SK-N-SH treated with all-trans-retinoic acid at 6 μM for 48 hours (cell line): ENCODE results near the gene NHEJ1.
A peak's percentile ranks its signal among the peaks of the same experiment; 100 is the strongest.

Source experiments
- ATAC-seq: fragments of 200-7000 bp; cut with Tn5 transposase; 3 replicates; pipeline ENCODE4 v1.9.1; 2020; ENCODE audit warnings: mild to moderate bottlenecking, moderate library complexity
- ARNTL ChIP-seq: fragments of 450-650 bp; formaldehyde crosslinking; IDR thresholded peaks from 2 replicates; pipeline ENCODE4 v1.5.0; 2020; ENCODE audit warnings: low read depth, mild to moderate bottlenecking, moderate library complexity, borderline replicate concordance
- CREB5 ChIP-seq: fragments of 250-450 bp; sonication (Bioruptor Pico); IDR thresholded peaks from 2 replicates; pipeline ENCODE4 v1.5.1; 2020; ENCODE audit warnings: low read depth, mild to moderate bottlenecking, moderate library complexity
- CSDC2 ChIP-seq: fragments of 250-450 bp; sonication (Bioruptor Pico); IDR thresholded peaks from 2 replicates; pipeline ENCODE4 v1.5.0; 2020; ENCODE audit warnings: mild to moderate bottlenecking, moderate library complexity
- CSRNP3 ChIP-seq: fragments of 250-450 bp; sonication (Bioruptor Pico); IDR thresholded peaks from 2 replicates; pipeline ENCODE4 v1.5.1; 2021; ENCODE audit warnings: mild to moderate bottlenecking, moderate library complexity
- ESRRG ChIP-seq: fragments of 250-450 bp; sonication (Bioruptor Pico); IDR thresholded peaks from 2 replicates; pipeline ENCODE4 v1.6.1; 2021; ENCODE audit warnings: mild to moderate bottlenecking
- GLIS3 ChIP-seq: fragments of 250-450 bp; sonication (Bioruptor Pico); IDR thresholded peaks from 2 replicates; pipeline ENCODE4 v1.5.0; 2020; ENCODE audit warnings: mild to moderate bottlenecking, moderate library complexity
- ISL1 ChIP-seq: fragments of 250-450 bp; sonication (Bioruptor Pico); IDR thresholded peaks from 2 replicates; pipeline ENCODE4 v2.1.2; 2022; ENCODE audit warnings: mild to moderate bottlenecking, moderate library complexity
- PATZ1 ChIP-seq: fragments of 250-450 bp; sonication (Bioruptor Pico); IDR thresholded peaks from 2 replicates; pipeline ENCODE4 v1.8.0; 2020; ENCODE audit warnings: mild to moderate bottlenecking, moderate library complexity, borderline replicate concordance
- POU6F1 ChIP-seq: fragments of 250-450 bp; sonication (Bioruptor Pico); IDR thresholded peaks from 2 replicates; pipeline ENCODE4 v1.8.0; 2021; ENCODE audit warnings: low read depth, mild to moderate bottlenecking, moderate library complexity, borderline replicate concordance
- PPARA ChIP-seq: fragments of 250-450 bp; sonication (Bioruptor Pico); IDR thresholded peaks from 2 replicates; pipeline ENCODE4 v1.5.0; 2020; ENCODE audit warnings: mild to moderate bottlenecking, borderline replicate concordance
- RARB ChIP-seq: fragments of 250-450 bp; sonication (Bioruptor Pico); IDR thresholded peaks from 2 replicates; pipeline ENCODE4 v1.8.0; 2021; ENCODE audit warnings: mild to moderate bottlenecking, moderate library complexity
- TCF4 ChIP-seq: fragments of 250-450 bp; sonication (Bioruptor Pico); IDR thresholded peaks from 2 replicates; pipeline ENCODE4 v1.8.0; 2021; ENCODE audit warnings: mild to moderate bottlenecking, moderate library complexity, borderline replicate concordance
- TOX ChIP-seq: fragments of 250-450 bp; sonication (Bioruptor Pico); IDR thresholded peaks from 2 replicates; pipeline ENCODE4 v1.8.0; 2021; ENCODE audit warnings: mild to moderate bottlenecking, moderate library complexity, borderline replicate concordance
- TSHZ2 ChIP-seq: fragments of 250-450 bp; sonication (Bioruptor Pico); IDR thresholded peaks from 2 replicates; pipeline ENCODE4 v1.5.0; 2020; ENCODE audit warnings: mild to moderate bottlenecking, moderate library complexity
- ZC3H10 ChIP-seq: fragments of 250-450 bp; sonication (Bioruptor Pico); IDR thresholded peaks from 2 replicates; pipeline ENCODE4 v1.5.1; 2021; ENCODE audit warnings: mild to moderate bottlenecking, moderate library complexity
- ZFP3 ChIP-seq: fragments of 250-450 bp; sonication (Bioruptor Pico); IDR thresholded peaks from 2 replicates; pipeline ENCODE4 v1.5.0; 2020; ENCODE audit warnings: mild to moderate bottlenecking, moderate library complexity
- ZFP30 ChIP-seq: fragments of 450-650 bp; formaldehyde crosslinking; IDR thresholded peaks from 2 replicates; pipeline ENCODE4 v1.5.0; 2022; ENCODE audit warnings: mild to moderate bottlenecking, moderate library complexity
- ZNF565 ChIP-seq: fragments of 450-650 bp; formaldehyde crosslinking; conservative IDR thresholded peaks from 2 replicates; pipeline ENCODE4 v1.5.0; 2020; ENCODE audit warnings: low read depth, mild to moderate bottlenecking, moderate library complexity
- ZNF70 ChIP-seq: fragments of 450-650 bp; formaldehyde crosslinking; IDR thresholded peaks from 2 replicates; pipeline ENCODE4 v1.5.0; 2020; ENCODE audit warnings: mild to moderate bottlenecking, moderate library complexity
- ZNF8 ChIP-seq: fragments of 450-650 bp; formaldehyde crosslinking; IDR thresholded peaks from 2 replicates; pipeline ENCODE4 v1.5.0; 2020; ENCODE audit warnings: mild to moderate bottlenecking, moderate library complexity

NHEJ1 gene

DNA sequence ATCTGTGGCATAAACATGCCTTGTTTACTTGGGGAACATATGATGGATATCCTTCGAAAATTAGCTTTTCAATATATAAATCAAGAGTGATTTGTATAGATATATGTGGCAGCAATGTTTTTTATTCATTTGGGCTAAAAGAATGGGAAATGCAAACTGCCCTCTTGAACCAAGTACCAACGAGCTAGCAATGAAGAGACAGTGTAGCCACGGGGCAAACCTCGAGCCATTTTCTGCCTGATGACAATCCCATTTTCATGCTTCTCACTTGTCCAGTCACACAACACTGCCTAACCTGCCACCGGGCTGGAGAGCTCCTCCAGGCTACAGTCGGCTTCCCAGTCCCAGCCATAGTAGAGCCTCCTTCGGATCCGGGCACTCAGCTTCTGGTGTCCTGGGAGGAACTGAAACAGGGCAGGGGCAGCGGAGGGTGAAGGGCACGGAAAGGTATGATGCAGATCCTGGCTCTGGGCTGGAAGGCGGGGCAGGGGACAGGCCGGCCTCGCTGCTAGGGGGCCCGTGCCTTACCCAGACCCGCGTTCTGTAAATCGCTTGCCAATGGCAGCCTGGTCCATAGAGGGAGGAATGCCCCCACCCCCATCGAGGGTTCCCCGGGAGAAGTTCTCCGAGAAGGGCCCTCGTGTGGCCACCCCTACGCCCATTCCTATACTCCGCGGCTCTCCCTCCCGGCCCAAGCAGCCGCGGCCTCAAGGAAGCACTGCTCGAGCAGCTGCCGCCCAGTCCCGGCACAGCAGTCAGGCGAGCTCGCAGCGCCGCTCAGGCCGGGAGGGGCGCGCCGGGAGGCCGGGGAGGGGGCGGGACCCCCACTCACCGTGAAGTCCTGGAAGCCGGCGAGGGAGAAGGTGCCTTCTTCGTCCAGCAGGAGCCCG lies 15.6 kb upstream of the NHEJ1 start:
- TF ChIP-seq ISL1 (CRISPR knock-in tag) (no peak), ZC3H10 (no peak), ZNF70 (no peak), CREB5 (CRISPR knock-in tag) (no peak), RARB (CRISPR knock-in tag) (no peak), CSRNP3 (CRISPR knock-in tag) (no peak), TCF4 (CRISPR knock-in tag) (no peak), POU6F1 (CRISPR knock-in tag) (no peak)
- TF ChIP-seq, all 23 proteins: peak for 0
- ATAC-seq: peak; percentile 70

GRCh38 chr2:219175486-219175885 lies 14.9 kb upstream of the NHEJ1 start:
- TF ChIP-seq PPARA (CRISPR knock-in tag) (no peak), ZNF70 (no peak), ARNTL (CRISPR knock-in tag) (no peak), GLIS3 (CRISPR knock-in tag) (no peak), TCF4 (CRISPR knock-in tag) (no peak), CREB5 (CRISPR knock-in tag) (no peak), ZC3H10 (no peak), ZNF565 (CRISPR knock-in tag) (no peak), ZFP30 (CRISPR knock-in tag) (no peak), ZNF8 (no peak), PATZ1 (CRISPR knock-in tag) (no peak), POU6F1 (CRISPR knock-in tag) (no peak), ESRRG (no peak), ZFP3 (CRISPR knock-in tag) (no peak), TSHZ2 (CRISPR knock-in tag) (no peak), TOX (no peak), ISL1 (CRISPR knock-in tag) (no peak), CSDC2 (CRISPR knock-in tag) (no peak), RARB (CRISPR knock-in tag) (no peak)
- no peak for ATAC-seq
